Fibroblast of lung (primary cell): ENCODE measurements around the gene DDX31.

Source experiments
- CTCF ChIP-seq, 2 donors: IDR thresholded peaks in 1 of 2; conservative IDR thresholded peaks in 1 of 2; 1 replicate in 1 of 2; 2 replicates in 1 of 2; pipeline ENCODE4 v1.5.1; 2011 to 2012; ENCODE audit warnings: low read length in 2 of 2, control low read depth in 1 of 2, inconsistent platforms in 1 of 2, low read depth in 1 of 2, mild to moderate bottlenecking in 1 of 2
- EZH2 ChIP-seq: IDR thresholded peaks from 2 replicates; pipeline ENCODE4 v1.5.1; 2012; ENCODE audit warnings: low read length, control low read depth, mild to moderate bottlenecking; ENCODE audit errors: missing control alignments

GRCh38 chr9:132683873-132684272 lies 14.1 kb upstream of the DDX31 start:
- TF ChIP-seq CTCF (conservative IDR thresholded peaks at IDR 0.05 in 1 of 2, IDR thresholded peaks at IDR 0.05 in 1 of 2; ENCODE audit: low read depth in 1 of 2, low read length in 2 of 2) (no peak), EZH2 (no peak)
